ENCODE results near the gene ZNF639.
A peak's percentile ranks its signal among the peaks of the same experiment; 100 is the strongest.
"Not testable (repeated sequence)": the region's sequence is repeated elsewhere in the genome, so short reads cannot be mapped to it uniquely, and the experiment has no call there.

The ZNF639 gene, protein sequence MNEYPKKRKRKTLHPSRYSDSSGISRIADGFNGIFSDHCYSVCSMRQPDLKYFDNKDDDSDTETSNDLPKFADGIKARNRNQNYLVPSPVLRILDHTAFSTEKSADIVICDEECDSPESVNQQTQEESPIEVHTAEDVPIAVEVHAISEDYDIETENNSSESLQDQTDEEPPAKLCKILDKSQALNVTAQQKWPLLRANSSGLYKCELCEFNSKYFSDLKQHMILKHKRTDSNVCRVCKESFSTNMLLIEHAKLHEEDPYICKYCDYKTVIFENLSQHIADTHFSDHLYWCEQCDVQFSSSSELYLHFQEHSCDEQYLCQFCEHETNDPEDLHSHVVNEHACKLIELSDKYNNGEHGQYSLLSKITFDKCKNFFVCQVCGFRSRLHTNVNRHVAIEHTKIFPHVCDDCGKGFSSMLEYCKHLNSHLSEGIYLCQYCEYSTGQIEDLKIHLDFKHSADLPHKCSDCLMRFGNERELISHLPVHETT

DNA sequence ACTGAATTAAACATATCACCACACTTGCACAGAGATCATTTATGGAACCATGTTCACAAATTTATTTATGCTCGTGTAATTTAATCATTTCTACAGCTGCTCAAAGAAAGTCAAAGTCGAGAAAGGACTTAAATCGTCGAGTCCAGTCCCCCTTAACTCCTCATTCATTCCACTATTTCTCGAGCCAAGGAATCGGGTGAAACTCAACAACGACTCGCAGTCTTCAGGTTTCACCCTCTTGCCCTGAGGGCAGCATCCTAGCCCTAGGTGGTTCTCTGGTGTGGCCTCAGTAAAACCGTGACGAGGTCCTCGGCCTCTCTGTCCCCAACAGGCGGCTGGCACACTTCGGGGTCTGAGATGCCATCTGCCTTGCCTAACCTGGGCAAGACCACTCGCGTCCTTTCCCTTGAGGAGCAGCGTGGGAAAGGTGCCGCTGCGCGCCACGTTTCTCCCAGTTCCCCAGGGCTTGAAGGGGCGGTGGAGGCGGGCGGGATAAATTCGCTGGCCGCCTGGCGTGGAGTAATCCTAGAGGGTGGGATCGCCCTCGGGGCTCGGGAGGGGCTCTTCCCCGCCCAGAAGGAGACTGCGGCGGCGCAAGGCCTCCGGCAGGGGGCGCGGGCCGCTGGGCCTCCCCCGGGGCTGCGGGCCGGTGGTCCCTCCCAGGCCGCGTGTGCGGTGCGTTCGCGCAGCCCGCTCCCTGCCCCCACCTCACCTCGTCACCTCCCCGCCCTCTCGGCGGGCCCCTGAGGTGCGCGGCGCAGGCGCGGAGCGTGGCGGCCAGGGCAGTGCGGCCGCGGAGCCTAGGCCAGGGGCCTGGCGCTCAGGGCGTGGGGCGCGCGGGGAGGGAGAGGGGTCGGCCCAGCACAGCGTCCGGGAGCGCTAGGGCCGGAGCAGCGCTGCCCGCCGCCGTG lies at the start of gene ZNF639:
ZNF639 (plus strand) TSS at position 746 of the 911 bp plus-strand sequence. CDS start 5,263 bp downstream, outside the sequence.
- Histone ChIP-seq H3K27me3 (ENCODE audit: control insufficient read depth, insufficient read depth, low read length) (no peaks in the 10 kb centered on the region), H3K9ac (ENCODE audit: low read length) (peak within 1 kb of the TSS; percentile 60), H3K27ac (ENCODE audit: low read depth, low read length) (peak within 1 kb of the TSS; percentile 95), H3K36me3 (ENCODE audit: control insufficient read depth, insufficient read depth, low read length) (no peaks in the 10 kb centered on the region), H3K4me1 (ENCODE audit: control insufficient read depth, insufficient read depth, low read length) (peaks cover 10% of the 10 kb centered on the region), H3K4me3 (ENCODE audit: low read length) (peak within 1 kb of the TSS; percentile 72)

DNA sequence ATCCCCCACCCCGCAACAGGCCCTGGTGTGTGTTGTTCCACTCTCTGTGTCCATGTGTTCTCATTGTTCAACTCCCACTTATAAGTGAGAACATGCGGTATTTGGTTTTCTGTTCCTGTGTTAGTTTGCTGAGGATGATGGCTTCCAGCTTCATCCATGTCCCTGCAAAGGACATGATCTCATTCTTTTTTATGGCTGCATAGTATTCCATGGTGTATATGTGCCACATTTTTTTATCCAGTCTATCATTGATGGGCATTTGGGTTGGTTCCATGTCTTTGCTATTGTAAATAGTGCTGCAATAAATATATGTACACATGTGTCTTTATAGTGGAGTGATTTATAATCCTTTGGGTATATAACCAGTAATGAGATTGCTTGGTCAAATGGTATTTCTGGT lies 48.4 kb upstream of the ZNF639 start:
- H3K27ac ChIP-seq (ENCODE audit: low read depth, low read length); H3K27me3 ChIP-seq (ENCODE audit: control insufficient read depth, insufficient read depth, low read length); H3K36me3 ChIP-seq (ENCODE audit: control insufficient read depth, insufficient read depth, low read length); H3K4me1 ChIP-seq (ENCODE audit: control insufficient read depth, insufficient read depth, low read length); H3K4me3 ChIP-seq (ENCODE audit: low read length); H3K9ac ChIP-seq (ENCODE audit: low read length): not testable (repeated sequence)

DNA sequence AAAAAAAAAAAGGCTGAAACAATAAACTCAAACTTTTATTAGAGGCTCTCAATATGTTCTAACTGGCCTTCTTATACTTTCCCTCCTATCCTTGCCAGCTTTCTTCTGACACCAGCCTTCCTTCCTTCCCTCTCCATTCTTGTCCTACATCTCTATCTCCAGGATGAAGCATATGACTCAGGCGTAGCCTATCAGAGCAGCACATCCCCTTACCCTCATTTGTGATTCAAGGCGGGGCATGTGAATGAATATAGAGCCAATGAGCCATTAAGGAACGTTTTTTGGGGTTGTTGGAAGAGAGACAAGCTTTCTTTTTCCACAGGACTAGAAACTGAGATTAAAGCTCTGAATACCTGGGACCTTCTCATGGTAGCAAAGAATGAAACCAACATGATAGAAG lies 46.8 kb upstream of the ZNF639 start:
- Histone ChIP-seq H3K27ac (ENCODE audit: low read depth, low read length) (no peak overlapping the region), H3K36me3 (ENCODE audit: control insufficient read depth, insufficient read depth, low read length) (no peaks in the 10 kb centered on the region), H3K4me3 (ENCODE audit: low read length) (no peak overlapping the region), H3K4me1 (ENCODE audit: control insufficient read depth, insufficient read depth, low read length) (no peaks in the 10 kb centered on the region), H3K9ac (ENCODE audit: low read length) (no peak overlapping the region), H3K27me3 (ENCODE audit: control insufficient read depth, insufficient read depth, low read length) (no peaks in the 10 kb centered on the region)

DNA sequence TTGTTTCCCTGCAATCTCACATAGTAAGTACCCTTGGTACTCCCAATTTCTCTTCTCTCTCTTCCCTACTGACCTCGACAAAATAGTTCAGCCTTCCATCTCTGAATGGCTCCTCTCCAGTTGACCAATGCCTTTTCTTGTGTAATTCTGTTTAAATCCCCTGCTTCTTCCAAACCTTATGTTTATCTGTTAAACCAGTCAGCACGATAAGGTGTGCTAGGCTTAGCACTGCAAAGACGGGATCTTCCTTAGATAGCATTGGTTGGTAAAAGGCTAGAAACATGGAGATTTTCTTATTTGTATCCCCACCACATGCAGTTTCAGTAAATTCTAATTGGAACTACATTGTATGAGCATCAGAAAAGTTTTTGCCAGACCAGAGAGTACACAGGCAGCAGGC lies 46.1 kb upstream of the ZNF639 start:
- H3K9ac ChIP-seq (ENCODE audit: low read length): no peak overlapping the region
- H3K27me3 ChIP-seq (ENCODE audit: control insufficient read depth, insufficient read depth, low read length): no peaks in the 10 kb centered on the region
- no peaks in the 10 kb centered on the region for H3K4me1 ChIP-seq (ENCODE audit: control insufficient read depth, insufficient read depth, low read length)
- H3K36me3 ChIP-seq (ENCODE audit: control insufficient read depth, insufficient read depth, low read length): no peaks in the 10 kb centered on the region
- no peak overlapping the region for H3K27ac ChIP-seq (ENCODE audit: low read depth, low read length)
- no peak overlapping the region for H3K4me3 ChIP-seq (ENCODE audit: low read length)

DNA sequence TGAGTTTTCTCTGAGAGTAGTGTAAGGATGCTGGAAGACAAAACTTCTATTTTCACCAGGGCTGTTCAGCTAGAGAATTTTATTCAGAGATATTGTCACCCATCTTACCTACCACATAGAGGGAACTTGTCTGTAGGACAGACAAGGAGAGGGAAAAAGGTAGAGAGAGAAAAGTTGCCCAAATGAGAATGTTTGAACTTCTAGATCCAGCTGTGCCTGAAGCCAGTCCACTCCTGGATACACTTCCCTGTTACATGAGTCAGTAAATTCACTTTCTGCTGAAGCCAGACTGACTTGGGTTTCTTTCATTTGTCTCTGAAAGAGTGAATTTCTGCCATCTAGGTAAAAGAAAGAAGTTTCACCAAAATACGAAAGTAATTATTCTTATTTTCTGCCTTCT lies 44.7 kb upstream of the ZNF639 start:
- Histone ChIP-seq H3K27ac (ENCODE audit: low read depth, low read length) (no peak overlapping the region), H3K36me3 (ENCODE audit: control insufficient read depth, insufficient read depth, low read length) (no peaks in the 10 kb centered on the region), H3K27me3 (ENCODE audit: control insufficient read depth, insufficient read depth, low read length) (no peaks in the 10 kb centered on the region), H3K9ac (ENCODE audit: low read length) (no peak overlapping the region), H3K4me3 (ENCODE audit: low read length) (no peak overlapping the region), H3K4me1 (ENCODE audit: control insufficient read depth, insufficient read depth, low read length) (no peaks in the 10 kb centered on the region)

DNA sequence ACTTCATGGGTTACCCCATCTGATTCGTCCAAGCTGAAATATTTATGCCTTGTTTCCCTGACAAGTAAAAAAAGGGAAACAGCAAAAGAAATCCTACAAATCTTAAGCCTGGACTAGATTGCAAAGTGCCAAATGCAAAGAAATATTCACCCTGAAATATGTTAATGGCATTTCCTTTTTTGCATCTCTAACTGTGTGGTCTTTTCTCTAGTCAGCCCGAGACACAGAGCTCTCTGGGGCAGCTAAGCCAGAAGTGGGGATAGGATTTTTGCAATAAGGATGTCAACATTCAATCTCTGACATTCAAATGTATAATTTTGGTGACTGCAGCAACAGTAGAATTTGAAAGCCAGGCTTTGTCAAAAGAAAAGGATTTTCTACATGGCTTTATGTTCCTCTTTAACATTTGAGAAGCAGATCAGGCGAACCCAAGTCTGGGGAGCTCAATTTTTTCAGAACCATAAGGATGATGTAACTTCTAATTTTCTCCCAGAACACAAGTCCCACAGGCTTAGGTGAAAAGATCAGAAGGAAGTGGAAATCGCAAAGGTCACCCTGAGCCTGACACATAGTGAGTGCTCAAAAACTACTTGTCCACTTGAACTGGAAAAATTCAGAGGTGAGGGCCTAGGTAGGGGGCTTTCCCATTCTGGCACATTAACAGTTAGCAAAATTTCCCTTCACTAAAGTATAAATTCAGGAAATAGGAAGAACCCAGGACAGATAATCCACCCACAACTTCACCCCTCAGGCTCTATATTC lies 43.7 kb upstream of the ZNF639 start:
- Histone ChIP-seq H3K9ac (ENCODE audit: low read length) (no peak overlapping the region), H3K36me3 (ENCODE audit: control insufficient read depth, insufficient read depth, low read length) (no peaks in the 10 kb centered on the region), H3K4me1 (ENCODE audit: control insufficient read depth, insufficient read depth, low read length) (no peaks in the 10 kb centered on the region), H3K27ac (ENCODE audit: low read depth, low read length) (no peak overlapping the region), H3K4me3 (ENCODE audit: low read length) (no peak overlapping the region), H3K27me3 (ENCODE audit: control insufficient read depth, insufficient read depth, low read length) (no peaks in the 10 kb centered on the region)

DNA sequence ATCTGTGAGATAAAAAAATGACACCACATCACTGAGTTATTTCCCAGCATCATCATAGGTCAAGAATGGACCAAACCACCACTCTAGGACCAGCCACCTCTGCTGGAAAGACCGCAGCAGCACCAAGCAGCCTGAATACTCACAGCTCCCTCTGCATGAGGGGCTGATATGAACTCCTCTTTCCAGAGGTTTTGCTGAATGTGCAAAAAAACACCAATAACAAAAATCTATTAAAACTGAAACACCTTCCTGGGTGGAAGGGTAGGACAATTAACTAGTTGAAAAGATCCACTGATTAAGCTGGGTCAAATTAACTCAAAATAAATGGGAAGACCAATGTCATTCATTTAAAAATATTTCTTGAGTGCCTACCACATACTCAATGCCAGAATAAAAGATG lies 43.0 kb upstream of the ZNF639 start:
- H3K4me1 ChIP-seq (ENCODE audit: control insufficient read depth, insufficient read depth, low read length): no peaks in the 10 kb centered on the region
- no peak overlapping the region for H3K9ac ChIP-seq (ENCODE audit: low read length)
- H3K4me3 ChIP-seq (ENCODE audit: low read length): no peak overlapping the region
- H3K36me3 ChIP-seq (ENCODE audit: control insufficient read depth, insufficient read depth, low read length): no peaks in the 10 kb centered on the region
- H3K27me3 ChIP-seq (ENCODE audit: control insufficient read depth, insufficient read depth, low read length): no peaks in the 10 kb centered on the region
- no peak overlapping the region for H3K27ac ChIP-seq (ENCODE audit: low read depth, low read length)

DNA sequence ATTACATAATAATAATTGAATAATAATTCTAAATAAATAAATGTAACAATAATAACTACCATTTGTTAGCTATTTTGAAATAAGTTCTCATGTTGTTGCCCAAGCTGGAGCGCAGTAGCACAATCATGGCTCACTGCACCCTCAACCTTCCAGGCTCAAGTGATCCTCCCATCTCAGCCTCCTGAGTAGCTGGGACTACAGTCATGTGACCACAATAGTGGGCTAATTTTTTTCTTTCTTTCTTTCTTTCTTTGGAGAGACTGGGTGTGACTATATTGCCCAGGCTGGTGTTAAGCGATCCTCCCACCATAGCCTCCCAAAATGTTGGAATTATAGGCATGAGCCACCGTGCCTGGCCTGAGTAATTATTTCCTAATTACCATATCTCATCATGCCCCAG lies 41.0 kb upstream of the ZNF639 start:
- no peak overlapping the region for H3K27ac ChIP-seq (ENCODE audit: low read depth, low read length)
- H3K27me3 ChIP-seq (ENCODE audit: control insufficient read depth, insufficient read depth, low read length): no peaks in the 10 kb centered on the region
- H3K36me3 ChIP-seq (ENCODE audit: control insufficient read depth, insufficient read depth, low read length): no peaks in the 10 kb centered on the region
- H3K9ac ChIP-seq (ENCODE audit: low read length): no peak overlapping the region
- no peaks in the 10 kb centered on the region for H3K4me1 ChIP-seq (ENCODE audit: control insufficient read depth, insufficient read depth, low read length)
- no peak overlapping the region for H3K4me3 ChIP-seq (ENCODE audit: low read length)

DNA sequence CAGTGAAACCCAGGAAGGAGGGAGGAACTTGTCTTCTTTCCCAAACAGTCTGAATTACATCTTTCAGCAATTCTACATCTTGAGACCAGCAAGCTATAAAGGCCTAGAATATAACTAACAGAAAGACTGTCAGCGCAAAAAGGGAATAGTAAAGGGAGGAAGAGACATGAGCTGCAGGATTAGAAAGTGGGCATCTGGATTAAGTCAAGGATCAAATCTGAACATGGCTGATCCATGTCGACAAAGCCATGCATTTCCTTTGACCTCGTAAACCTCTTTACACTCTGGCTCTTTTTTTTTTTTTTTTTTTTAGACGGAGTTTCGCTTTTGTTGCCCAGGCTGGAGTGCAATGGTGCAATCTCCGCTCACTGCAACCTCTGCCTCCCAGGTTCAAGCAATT lies 36.5 kb upstream of the ZNF639 start:
- Histone ChIP-seq H3K4me3 (ENCODE audit: low read length) (no peak overlapping the region), H3K27me3 (ENCODE audit: control insufficient read depth, insufficient read depth, low read length) (no peaks in the 10 kb centered on the region), H3K36me3 (ENCODE audit: control insufficient read depth, insufficient read depth, low read length) (no peaks in the 10 kb centered on the region), H3K27ac (ENCODE audit: low read depth, low read length) (no peak overlapping the region), H3K9ac (ENCODE audit: low read length) (no peak overlapping the region), H3K4me1 (ENCODE audit: control insufficient read depth, insufficient read depth, low read length) (no peaks in the 10 kb centered on the region)

DNA sequence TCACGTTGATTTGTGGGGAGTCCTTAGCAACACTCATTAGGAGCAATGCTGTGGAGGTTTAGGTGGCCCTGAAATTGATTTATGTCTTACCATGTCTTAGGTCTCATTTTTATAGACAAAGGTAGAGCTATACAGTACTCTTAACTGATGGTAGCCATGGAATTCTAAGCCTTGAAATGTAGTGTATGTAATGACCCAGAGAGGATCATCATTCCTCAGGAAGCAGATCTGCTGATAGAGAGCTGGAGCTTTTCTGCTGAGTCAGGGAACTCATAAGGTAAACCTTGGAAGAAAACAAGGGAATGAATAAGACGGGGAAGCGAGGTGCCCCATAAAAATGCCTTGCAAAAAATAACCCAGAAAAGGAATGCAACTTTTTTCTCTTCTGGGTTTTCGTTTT lies 34.0 kb upstream of the ZNF639 start:
- no peak overlapping the region for H3K4me3 ChIP-seq (ENCODE audit: low read length)
- H3K36me3 ChIP-seq (ENCODE audit: control insufficient read depth, insufficient read depth, low read length): no peaks in the 10 kb centered on the region
- no peak overlapping the region for H3K27ac ChIP-seq (ENCODE audit: low read depth, low read length)
- H3K9ac ChIP-seq (ENCODE audit: low read length): no peak overlapping the region
- H3K27me3 ChIP-seq (ENCODE audit: control insufficient read depth, insufficient read depth, low read length): no peaks in the 10 kb centered on the region
- H3K4me1 ChIP-seq (ENCODE audit: control insufficient read depth, insufficient read depth, low read length): no peaks in the 10 kb centered on the region

DNA sequence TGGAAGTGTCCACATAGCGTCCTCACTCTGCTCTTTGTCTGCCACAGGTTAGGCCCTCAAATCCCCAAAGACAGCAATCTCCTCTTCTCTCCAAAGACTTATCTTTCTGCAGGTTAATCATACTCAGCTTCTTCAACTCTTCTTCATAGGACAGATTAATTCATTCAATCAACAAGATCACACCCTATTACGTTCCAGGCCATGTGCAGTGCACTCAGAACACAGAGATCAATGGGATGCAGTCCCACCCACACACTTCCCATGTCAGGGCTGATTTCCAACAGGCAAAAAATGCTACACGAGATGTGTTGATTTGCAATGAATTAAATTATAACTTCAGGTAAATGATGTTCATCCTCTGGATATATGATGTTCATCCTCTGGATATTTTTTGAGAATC lies 33.5 kb upstream of the ZNF639 start:
- H3K36me3 ChIP-seq (ENCODE audit: control insufficient read depth, insufficient read depth, low read length): no peaks in the 10 kb centered on the region
- no peaks in the 10 kb centered on the region for H3K27me3 ChIP-seq (ENCODE audit: control insufficient read depth, insufficient read depth, low read length)
- no peak overlapping the region for H3K9ac ChIP-seq (ENCODE audit: low read length)
- no peak overlapping the region for H3K27ac ChIP-seq (ENCODE audit: low read depth, low read length)
- H3K4me3 ChIP-seq (ENCODE audit: low read length): no peak overlapping the region
- no peaks in the 10 kb centered on the region for H3K4me1 ChIP-seq (ENCODE audit: control insufficient read depth, insufficient read depth, low read length)

DNA sequence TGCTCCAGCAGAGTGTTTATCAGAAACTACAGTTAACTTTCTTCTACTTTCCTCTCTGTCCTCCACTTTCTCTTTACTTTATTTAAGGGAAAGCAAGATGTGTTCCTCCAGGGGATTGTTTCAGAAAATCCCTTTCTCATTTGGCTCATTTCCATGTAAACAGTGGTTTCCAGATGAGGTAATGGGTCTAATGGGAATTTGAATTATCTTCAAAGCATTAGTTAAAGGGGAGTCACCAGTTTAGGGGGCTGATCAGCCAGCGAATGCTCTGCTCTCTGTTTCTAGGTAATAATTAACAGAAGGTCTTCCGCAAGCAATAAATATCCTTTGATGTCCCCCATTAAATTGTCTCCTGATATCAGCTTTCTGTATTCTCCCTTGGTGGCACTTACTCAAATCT lies 30.4 kb upstream of the ZNF639 start:
- Histone ChIP-seq H3K4me3 (ENCODE audit: low read length) (no peak overlapping the region), H3K9ac (ENCODE audit: low read length) (no peak overlapping the region), H3K27me3 (ENCODE audit: control insufficient read depth, insufficient read depth, low read length) (no peaks in the 10 kb centered on the region), H3K27ac (ENCODE audit: low read depth, low read length) (no peak overlapping the region), H3K36me3 (ENCODE audit: control insufficient read depth, insufficient read depth, low read length) (no peaks in the 10 kb centered on the region), H3K4me1 (ENCODE audit: control insufficient read depth, insufficient read depth, low read length) (no peaks in the 10 kb centered on the region)
